ENCODE measurements around the gene SF1.

- TF ChIP-seq, protein P1, sequence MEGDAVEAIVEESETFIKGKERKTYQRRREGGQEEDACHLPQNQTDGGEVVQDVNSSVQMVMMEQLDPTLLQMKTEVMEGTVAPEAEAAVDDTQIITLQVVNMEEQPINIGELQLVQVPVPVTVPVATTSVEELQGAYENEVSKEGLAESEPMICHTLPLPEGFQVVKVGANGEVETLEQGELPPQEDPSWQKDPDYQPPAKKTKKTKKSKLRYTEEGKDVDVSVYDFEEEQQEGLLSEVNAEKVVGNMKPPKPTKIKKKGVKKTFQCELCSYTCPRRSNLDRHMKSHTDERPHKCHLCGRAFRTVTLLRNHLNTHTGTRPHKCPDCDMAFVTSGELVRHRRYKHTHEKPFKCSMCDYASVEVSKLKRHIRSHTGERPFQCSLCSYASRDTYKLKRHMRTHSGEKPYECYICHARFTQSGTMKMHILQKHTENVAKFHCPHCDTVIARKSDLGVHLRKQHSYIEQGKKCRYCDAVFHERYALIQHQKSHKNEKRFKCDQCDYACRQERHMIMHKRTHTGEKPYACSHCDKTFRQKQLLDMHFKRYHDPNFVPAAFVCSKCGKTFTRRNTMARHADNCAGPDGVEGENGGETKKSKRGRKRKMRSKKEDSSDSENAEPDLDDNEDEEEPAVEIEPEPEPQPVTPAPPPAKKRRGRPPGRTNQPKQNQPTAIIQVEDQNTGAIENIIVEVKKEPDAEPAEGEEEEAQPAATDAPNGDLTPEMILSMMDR (conservative IDR thresholded peaks at IDR 0.05; ENCODE audit: low read length) = no peak
- TF ChIP-seq EZH2phosphoT487 (IDR thresholded peaks at IDR 0.05; ENCODE audit: borderline replicate concordance) = no peak
Measured at GRCh38 chr11:64796047-64796756, 17.9 kb upstream of the SF1 start.
